HG02870 (cell line): Measurements from ENCODE around the gene INPP5K.
"Not testable (repeated sequence)": the region's sequence is repeated elsewhere in the genome, so short reads cannot be mapped to it uniquely, and the experiment has no call there.

Experiments
- ATAC-seq: cut with Tn5 transposase; IDR thresholded peaks from one replicate; pipeline ENCODE4 v1.9.1; 2021; ENCODE audit warnings: mild to moderate bottlenecking, moderate library complexity; ENCODE audit not compliant: unreplicated experiment

The INPP5K gene

GRCh38 chr17:1469231-1469852, 47.1 kb downstream of the INPP5K start:
- ATAC-seq, result no peak

GRCh38 chr17:1467898-1468492, 48.4 kb downstream of the INPP5K start:
- no peak for ATAC-seq

GRCh38 chr17:1467258-1467657, 49.2 kb downstream of the INPP5K start:
- ATAC-seq, result no peak

- ATAC-seq, result no peak
These were observed 52.2 kb downstream of the INPP5K start for GRCh38 chr17:1464186-1464585.

GRCh38 chr17:1462164-1463112, 54.0 kb downstream of the INPP5K start:
- no peak for ATAC-seq

- no peak for ATAC-seq
These were observed 55.0 kb downstream of the INPP5K start for GRCh38 chr17:1461198-1461944.

GRCh38 chr17:1460233-1460632, 56.2 kb downstream of the INPP5K start:
- ATAC-seq, result no peak

GRCh38 chr17:1455797-1456599, 60.4 kb downstream of the INPP5K start, which contains the start of gene CRK:
CRK (minus strand) TSS chr17:1456232; CDS start chr17:1456117, 115 bp downstream.
- ATAC-seq, result peak; percentile 81

- peak; percentile 22 for ATAC-seq
These were observed 61.1 kb downstream of the INPP5K start for GRCh38 chr17:1455291-1455796.

GRCh38 chr17:1454541-1454940, 61.9 kb downstream of the INPP5K start:
- no peak for ATAC-seq

GRCh38 chr17:1453694-1454093, 62.7 kb downstream of the INPP5K start:
- not testable (repeated sequence) for ATAC-seq

- ATAC-seq, result no peak
These were observed 63.6 kb downstream of the INPP5K start for GRCh38 chr17:1452836-1453235.

GRCh38 chr17:1450261-1450660, 66.2 kb downstream of the INPP5K start:
- ATAC-seq, result not testable (repeated sequence)

GRCh38 chr17:1449412-1449967, 66.9 kb downstream of the INPP5K start:
- ATAC-seq, result no peak

GRCh38 chr17:1447052-1447451, 69.4 kb downstream of the INPP5K start:
- no peak for ATAC-seq

- no peak for ATAC-seq
These were observed 70.2 kb downstream of the INPP5K start for GRCh38 chr17:1446201-1446600.

GRCh38 chr17:1445695-1446094, 70.7 kb downstream of the INPP5K start:
- ATAC-seq, result not testable (repeated sequence)
